ENCODE results near the gene NCKAP5. TPM values are rescaled to one million over a fixed set of nuclear protein-coding genes. Genes with fewer than 3 reads are reported as not detected.
"Not testable (repeated sequence)": the region's sequence is repeated elsewhere in the genome, so short reads cannot be mapped to it uniquely, and the experiment has no call there.

NCKAP5 gene
- total and polyA plus RNA-seq, 2 experiments from 2014 or later, result 0.21 to 0.31 TPM

- no peaks in the 10 kb centered on the region for H3K9me3 ChIP-seq (ENCODE audit: low read depth)
- no peak overlapping the region for H3K27ac ChIP-seq
- H3K4me1 ChIP-seq (ENCODE audit: low read depth), result no peaks in the 10 kb centered on the region
- TF ChIP-seq, protein P1, sequence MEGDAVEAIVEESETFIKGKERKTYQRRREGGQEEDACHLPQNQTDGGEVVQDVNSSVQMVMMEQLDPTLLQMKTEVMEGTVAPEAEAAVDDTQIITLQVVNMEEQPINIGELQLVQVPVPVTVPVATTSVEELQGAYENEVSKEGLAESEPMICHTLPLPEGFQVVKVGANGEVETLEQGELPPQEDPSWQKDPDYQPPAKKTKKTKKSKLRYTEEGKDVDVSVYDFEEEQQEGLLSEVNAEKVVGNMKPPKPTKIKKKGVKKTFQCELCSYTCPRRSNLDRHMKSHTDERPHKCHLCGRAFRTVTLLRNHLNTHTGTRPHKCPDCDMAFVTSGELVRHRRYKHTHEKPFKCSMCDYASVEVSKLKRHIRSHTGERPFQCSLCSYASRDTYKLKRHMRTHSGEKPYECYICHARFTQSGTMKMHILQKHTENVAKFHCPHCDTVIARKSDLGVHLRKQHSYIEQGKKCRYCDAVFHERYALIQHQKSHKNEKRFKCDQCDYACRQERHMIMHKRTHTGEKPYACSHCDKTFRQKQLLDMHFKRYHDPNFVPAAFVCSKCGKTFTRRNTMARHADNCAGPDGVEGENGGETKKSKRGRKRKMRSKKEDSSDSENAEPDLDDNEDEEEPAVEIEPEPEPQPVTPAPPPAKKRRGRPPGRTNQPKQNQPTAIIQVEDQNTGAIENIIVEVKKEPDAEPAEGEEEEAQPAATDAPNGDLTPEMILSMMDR (IDR thresholded peaks at IDR 0.05; ENCODE audit: low read depth, low read length), result no peak
- H3K27me3 ChIP-seq, result no peaks in the 10 kb centered on the region
- H3K36me3 ChIP-seq, result no peaks in the 10 kb centered on the region
- no peak overlapping the region for H3K4me3 ChIP-seq
- no peak for DNase-seq (ENCODE audit: low read depth in 1 of 2, low spot score in 1 of 2)
Measured at GRCh38 chr2:133218204-133218603, 350.1 kb downstream of the NCKAP5 start.

DNA sequence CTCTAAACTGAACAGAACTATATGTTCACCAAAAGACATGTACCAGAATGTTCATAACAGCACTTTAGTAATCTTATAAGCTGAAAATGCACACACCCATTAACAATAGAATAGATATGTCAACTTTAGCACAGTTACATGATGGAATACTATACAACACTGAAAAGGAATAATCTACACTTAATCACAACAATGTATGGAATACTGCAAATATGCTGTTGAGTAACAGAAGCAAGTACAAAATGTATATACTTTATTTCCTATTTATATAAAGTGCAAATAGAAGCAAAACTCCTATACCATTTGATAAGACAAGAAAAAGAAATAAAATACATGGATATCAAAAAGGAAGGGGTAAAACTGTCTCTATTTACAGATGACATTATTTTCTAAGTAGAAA lies 352.8 kb downstream of the NCKAP5 start:
- H3K36me3 ChIP-seq, result no peaks in the 10 kb centered on the region
- H3K27ac ChIP-seq, result no peak overlapping the region
- H3K4me3 ChIP-seq, result no peak overlapping the region
- TF ChIP-seq, protein P1 (IDR thresholded peaks at IDR 0.05; ENCODE audit: low read depth, low read length), result no peak
- H3K4me1 ChIP-seq (ENCODE audit: low read depth), result no peaks in the 10 kb centered on the region
- no peaks in the 10 kb centered on the region for H3K27me3 ChIP-seq
- no peak for DNase-seq (ENCODE audit: low read depth in 1 of 2, low spot score in 1 of 2)
- H3K9me3 ChIP-seq (ENCODE audit: low read depth), result no peaks in the 10 kb centered on the region

- no peak overlapping the region for H3K4me3 ChIP-seq
- no peaks in the 10 kb centered on the region for H3K27me3 ChIP-seq
- TF ChIP-seq, protein P1 (IDR thresholded peaks at IDR 0.05; ENCODE audit: low read depth, low read length), result no peak
- H3K4me1 ChIP-seq (ENCODE audit: low read depth), result no peaks in the 10 kb centered on the region
- no peak overlapping the region for H3K27ac ChIP-seq
- H3K36me3 ChIP-seq, result no peaks in the 10 kb centered on the region
- H3K9me3 ChIP-seq (ENCODE audit: low read depth), result no peaks in the 10 kb centered on the region
- DNase-seq (ENCODE audit: low read depth in 1 of 2, low spot score in 1 of 2), result no peak
Measured at GRCh38 chr2:133213651-133214050, 354.6 kb downstream of the NCKAP5 start.

GRCh38 chr2:133209325-133209724 lies 358.9 kb downstream of the NCKAP5 start:
- no peaks in the 10 kb centered on the region for H3K27me3 ChIP-seq
- H3K27ac ChIP-seq, result no peak overlapping the region
- no peaks in the 10 kb centered on the region for H3K4me1 ChIP-seq (ENCODE audit: low read depth)
- peaks cover 3% of the 10 kb centered on the region for H3K9me3 ChIP-seq (ENCODE audit: low read depth)
- H3K4me3 ChIP-seq, result no peak overlapping the region
- no peak for DNase-seq (ENCODE audit: low read depth in 1 of 2, low spot score in 1 of 2)
- TF ChIP-seq, protein P1 (IDR thresholded peaks at IDR 0.05; ENCODE audit: low read depth, low read length), result no peak
- H3K36me3 ChIP-seq, result no peaks in the 10 kb centered on the region

DNA sequence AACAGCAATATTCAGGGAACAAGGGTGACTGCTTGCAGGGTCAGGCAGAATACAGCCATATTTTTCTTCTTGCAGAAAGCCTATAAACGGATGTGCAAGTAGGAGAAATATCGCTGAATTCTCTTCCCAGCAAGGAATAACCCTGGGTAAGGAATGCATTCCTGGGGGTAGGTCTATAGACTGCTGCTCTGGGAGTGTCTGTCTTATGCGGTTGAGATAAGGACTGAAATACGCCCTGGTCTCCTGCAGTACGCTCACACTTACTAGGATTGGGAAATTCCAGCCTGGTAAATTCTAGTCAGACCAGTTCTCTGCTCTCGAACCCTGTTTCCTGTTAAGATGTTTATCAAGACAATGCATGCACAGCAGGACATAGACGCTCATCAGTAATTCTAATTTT lies 361.6 kb downstream of the NCKAP5 start:
- not testable (repeated sequence) for H3K36me3 ChIP-seq; DNase-seq (ENCODE audit: low read depth in 1 of 2, low spot score in 1 of 2); H3K9me3 ChIP-seq (ENCODE audit: low read depth); H3K4me3 ChIP-seq; H3K4me1 ChIP-seq (ENCODE audit: low read depth); H3K27me3 ChIP-seq; H3K27ac ChIP-seq

DNA sequence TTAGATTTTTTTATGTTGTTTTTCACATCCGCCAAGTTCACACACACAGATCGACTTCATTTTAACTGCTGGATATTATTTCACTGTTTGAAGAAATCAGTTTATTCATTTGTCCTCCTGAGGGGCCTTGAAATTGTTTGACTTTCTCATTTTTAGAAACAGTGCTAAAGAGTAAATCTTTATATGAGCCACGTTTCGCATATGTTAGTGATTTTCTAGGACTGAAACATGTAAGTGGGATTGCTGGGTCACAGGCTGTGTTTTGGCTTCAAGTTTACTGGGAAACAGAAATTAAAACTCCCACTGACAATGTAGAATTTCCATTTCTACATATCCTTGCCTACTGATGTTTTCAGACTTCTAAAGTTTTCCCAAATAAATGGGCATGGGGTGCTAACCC lies 363.8 kb downstream of the NCKAP5 start:
- no peak for DNase-seq (ENCODE audit: low read depth in 1 of 2, low spot score in 1 of 2)
- H3K4me3 ChIP-seq, result no peak overlapping the region
- peaks cover 3% of the 10 kb centered on the region for H3K9me3 ChIP-seq (ENCODE audit: low read depth)
- no peaks in the 10 kb centered on the region for H3K4me1 ChIP-seq (ENCODE audit: low read depth)
- TF ChIP-seq, protein P1 (IDR thresholded peaks at IDR 0.05; ENCODE audit: low read depth, low read length), result no peak
- H3K27me3 ChIP-seq, result no peaks in the 10 kb centered on the region
- no peak overlapping the region for H3K27ac ChIP-seq
- no peaks in the 10 kb centered on the region for H3K36me3 ChIP-seq

Measured in cardiac muscle cell (in vitro differentiated cells and primary cell).